Activated CD4-positive, CD25-positive, alpha-beta regulatory T cell (primary cell): ENCODE data around the gene DOCK1.

ENCODE experiments used
- DNase-seq, 4 experiments: peaks; one replicate each; lab custom pipeline; 2025; lab: John Stamatoyannopoulos, UW

DOCK1 gene

GRCh38 chr10:127402596-127403409 is 497.6 kb downstream of the DOCK1 start:
- no peak for DNase-seq

GRCh38 chr10:127405221-127405620 is 500.0 kb downstream of the DOCK1 start:
- no peak for DNase-seq

- no peak for DNase-seq
Observed at GRCh38 chr10:127406018-127406550, 500.9 kb downstream of the DOCK1 start.

- no peak for DNase-seq
Observed at GRCh38 chr10:127407551-127407950, 502.3 kb downstream of the DOCK1 start.

GRCh38 chr10:127408112-127408710 is 503.0 kb downstream of the DOCK1 start:
- DNase-seq, result no peak

GRCh38 chr10:127408733-127409132 is 503.5 kb downstream of the DOCK1 start:
- no peak for DNase-seq

- no peak for DNase-seq
Observed at GRCh38 chr10:127410030-127410429, 504.8 kb downstream of the DOCK1 start.

- DNase-seq, result no peak
Observed at GRCh38 chr10:127411062-127411461, 505.8 kb downstream of the DOCK1 start.

- no peak for DNase-seq
Observed at GRCh38 chr10:127413326-127413725, 508.1 kb downstream of the DOCK1 start.

GRCh38 chr10:127414024-127414423 is 508.8 kb downstream of the DOCK1 start:
- DNase-seq, result no peak

GRCh38 chr10:127415116-127415515 is 509.9 kb downstream of the DOCK1 start:
- DNase-seq, result no peak

GRCh38 chr10:127415901-127416581 is 510.8 kb downstream of the DOCK1 start:
- no peak for DNase-seq

GRCh38 chr10:127417031-127417430 is 511.8 kb downstream of the DOCK1 start:
- DNase-seq, result no peak

GRCh38 chr10:127417686-127418401 is 512.6 kb downstream of the DOCK1 start:
- DNase-seq, result no peak

- no peak for DNase-seq
Observed at GRCh38 chr10:127418536-127419168, 513.4 kb downstream of the DOCK1 start.

- DNase-seq, result no peak
Observed at GRCh38 chr10:127420138-127420684, 515.0 kb downstream of the DOCK1 start.

GRCh38 chr10:127423218-127423915 is 518.1 kb downstream of the DOCK1 start:
- DNase-seq, result no peak

GRCh38 chr10:127424594-127425264 is 519.5 kb downstream of the DOCK1 start:
- no peak for DNase-seq

GRCh38 chr10:127426746-127427145 is 521.5 kb downstream of the DOCK1 start:
- DNase-seq, result no peak

GRCh38 chr10:127427926-127428325 is 522.7 kb downstream of the DOCK1 start:
- DNase-seq, result no peak
